Measurements from ENCODE around the gene TMEM190. TPM values are rescaled to one million over a fixed set of nuclear protein-coding genes. Genes with fewer than 3 reads are reported as not detected.
"Not testable (repeated sequence)": the region's sequence is repeated elsewhere in the genome, so short reads cannot be mapped to it uniquely, and the experiment has no call there.

Gene TMEM190
- polyA plus RNA-seq, 1 experiment: 0.32 TPM

GRCh38 chr19:55410168-55410567, 33.5 kb downstream of the TMEM190 start:
- DNase-seq (ENCODE audit: low read depth, low spot score): no peak
- Histone ChIP-seq H3K27me3 (ENCODE audit: control insufficient read depth, insufficient read depth, low read length) (no peaks in the 10 kb centered on the region), H3K4me3 (ENCODE audit: low read depth, low read length) (no peak overlapping the region), H3K27ac (ENCODE audit: low read depth, low read length) (no peak overlapping the region), H3K9me3 (ENCODE audit: control insufficient read depth, insufficient read depth, low read length) (no peaks in the 10 kb centered on the region)
- CTCF ChIA-PET: interaction anchor here (1.9 to 2.7 kb wide), 2 partner anchors 8 to 58 kb away, joined by 7 to 16 read pairs; no protein-coding TSS in a partner anchor
- POLR2A ChIA-PET: no interaction called here
- no peak for TF ChIP-seq CTCF (IDR thresholded peaks at IDR 0.05; ENCODE audit: low read depth, low read length)

GRCh38 chr19:55418185-55418584, 41.6 kb downstream of the TMEM190 start:
- H3K4me3 ChIP-seq (ENCODE audit: low read depth, low read length): no peak overlapping the region
- CTCF ChIA-PET: interaction anchor here (0.5 to 3.6 kb wide), 17 partner anchors 9 to 940 kb away, joined by 3 to 62 read pairs (median 8); partner anchors contain the start of genes PPP6R1 and ZNF865
- POLR2A ChIA-PET: interaction anchor here (1.8 to 2.3 kb wide), 2 partner anchors 11 to 86 kb away, joined by 3 to 11 read pairs; partner anchors contain the start of gene UBE2S

GRCh38 chr19:55419103-55419502, 42.5 kb downstream of the TMEM190 start:
- Histone ChIP-seq H3K9me3 (ENCODE audit: control insufficient read depth, insufficient read depth, low read length) (peaks cover 6% of the 10 kb centered on the region; the same call in 1 of the 2 replicates), H3K27me3 (ENCODE audit: control insufficient read depth, insufficient read depth, low read length) (peaks cover 7% of the 10 kb centered on the region), H3K27ac (ENCODE audit: low read depth, low read length) (no peak overlapping the region), H3K4me3 (ENCODE audit: low read depth, low read length) (no peak overlapping the region)
- no peak for TF ChIP-seq CTCF (IDR thresholded peaks at IDR 0.05; ENCODE audit: low read depth, low read length)
- ChIA-PET POLR2A (interaction anchor here (0.6 to 2.3 kb wide), 3 partner anchors 12 to 160 kb away, joined by 3 to 11 read pairs (median 3); partner anchors contain the start of genes PPP6R1 and UBE2S), CTCF (interaction anchor here (1.0 to 3.6 kb wide), 14 partner anchors 10 to 330 kb away, joined by 3 to 62 read pairs (median 8); partner anchors contain the start of gene PPP6R1)
- DNase-seq (ENCODE audit: low read depth, low spot score): no peak

More at GRCh38 chr19:55418185-55418584, 41.6 kb downstream of the TMEM190 start:
- TF ChIP-seq CTCF (IDR thresholded peaks at IDR 0.05; ENCODE audit: low read depth, low read length): peak; percentile 82
- Histone ChIP-seq H3K9me3 (ENCODE audit: control insufficient read depth, insufficient read depth, low read length) (peaks cover 6% of the 10 kb centered on the region; the same call in 1 of the 2 replicates), H3K27me3 (ENCODE audit: control insufficient read depth, insufficient read depth, low read length) (peaks cover 5% of the 10 kb centered on the region), H3K27ac (ENCODE audit: low read depth, low read length) (no peak overlapping the region)
- DNase-seq (ENCODE audit: low read depth, low spot score): peak; percentile 73

- no peak overlapping the region for H3K4me3 ChIP-seq (ENCODE audit: low read depth, low read length)
- DNase-seq (ENCODE audit: low read depth, low spot score): no peak
- POLR2A ChIA-PET: interaction anchor here (1.2 to 2.3 kb wide), 2 partner anchors 12 to 13 kb away, joined by 4 to 11 read pairs; partner anchors contain the start of gene UBE2S
- no peak for TF ChIP-seq CTCF (IDR thresholded peaks at IDR 0.05; ENCODE audit: low read depth, low read length)
- H3K9me3 ChIP-seq (ENCODE audit: control insufficient read depth, insufficient read depth, low read length): peaks cover 6% of the 10 kb centered on the region; the same call in 1 of the 2 replicates
- no peak overlapping the region for H3K27ac ChIP-seq (ENCODE audit: low read depth, low read length)
- H3K27me3 ChIP-seq (ENCODE audit: control insufficient read depth, insufficient read depth, low read length): peaks cover 12% of the 10 kb centered on the region
- CTCF ChIA-PET: interaction anchor here (1.1 to 3.6 kb wide), 6 partner anchors 17 to 331 kb away, joined by 4 to 62 read pairs (median 14); no protein-coding TSS in a partner anchor
These were observed 43.1 kb downstream of the TMEM190 start for GRCh38 chr19:55419624-55420236.

DNA sequence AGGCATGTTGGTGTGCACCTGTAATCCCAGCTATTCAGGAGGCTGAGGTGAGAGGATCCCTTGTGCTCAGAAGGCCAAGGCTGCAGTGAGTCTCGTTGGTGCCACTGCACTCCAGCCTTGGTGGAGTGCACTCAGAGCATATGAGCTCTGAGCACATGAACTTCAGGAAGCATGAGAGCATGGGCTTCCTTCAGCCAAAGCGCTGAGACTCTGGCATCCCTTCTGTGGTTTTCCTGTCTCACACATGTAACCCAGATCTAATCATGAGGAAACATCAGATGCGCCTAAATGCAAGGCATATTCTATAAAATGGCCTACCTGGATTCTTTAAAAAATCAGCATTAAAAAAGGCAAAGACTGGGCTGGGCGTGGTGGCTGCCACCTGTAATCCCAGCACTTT, 44.7 kb downstream of the TMEM190 start:
- H3K27ac ChIP-seq (ENCODE audit: low read depth, low read length); H3K4me3 ChIP-seq (ENCODE audit: low read depth, low read length); DNase-seq (ENCODE audit: low read depth, low spot score); H3K9me3 ChIP-seq (ENCODE audit: control insufficient read depth, insufficient read depth, low read length): not testable (repeated sequence)
- H3K27me3 ChIP-seq (ENCODE audit: control insufficient read depth, insufficient read depth, low read length): peaks cover 17% of the 10 kb centered on the region
- ChIA-PET CTCF (interaction anchor here (1.0 kb wide), 1 partner anchor 281 kb away, joined by 3 read pairs; no protein-coding TSS in a partner anchor), POLR2A (interaction anchor here (1.2 kb wide), 1 partner anchor 14 kb away, joined by 4 read pairs; no protein-coding TSS in a partner anchor)
